Fibroblast of upper back skin (primary cell): Measurements from ENCODE around the gene CLCN2.
A peak's percentile ranks its signal among the peaks of the same experiment; 100 is the strongest.

Experiments
- DNase-seq: peaks from one replicate; pipeline ENCODE4 v3.0.0-alpha.2; 2013

Gene CLCN2

GRCh38 chr3:184358921-184359350 lies 2.5 kb downstream of the CLCN2 start:
- no peak for DNase-seq

- no peak for DNase-seq
These were observed 3.2 kb downstream of the CLCN2 start for GRCh38 chr3:184358124-184358767.

- DNase-seq: no peak
These were observed 3.9 kb downstream of the CLCN2 start for GRCh38 chr3:184357248-184358123.

GRCh38 chr3:184355261-184356040 lies 6.0 kb downstream of the CLCN2 start:
- no peak for DNase-seq

- DNase-seq: no peak
These were observed 6.7 kb downstream of the CLCN2 start for GRCh38 chr3:184354754-184355153.

- no peak for DNase-seq
These were observed 7.2 kb downstream of the CLCN2 start for GRCh38 chr3:184354121-184354728.

GRCh38 chr3:184353546-184353941 lies 7.9 kb downstream of the CLCN2 start:
- DNase-seq: no peak

GRCh38 chr3:184352897-184353545 lies 8.4 kb downstream of the CLCN2 start:
- DNase-seq: no peak

GRCh38 chr3:184352149-184352785 lies 9.1 kb downstream of the CLCN2 start:
- no peak for DNase-seq

- no peak for DNase-seq
These were observed 9.8 kb downstream of the CLCN2 start for GRCh38 chr3:184351511-184352148.

GRCh38 chr3:184350618-184351017 lies 10.8 kb downstream of the CLCN2 start:
- DNase-seq: no peak

GRCh38 chr3:184349563-184350470 lies 11.6 kb downstream of the CLCN2 start:
- no peak for DNase-seq

- no peak for DNase-seq
These were observed 13.4 kb downstream of the CLCN2 start for GRCh38 chr3:184348057-184348382.

- DNase-seq: peak; percentile 55
These were observed 13.9 kb downstream of the CLCN2 start for GRCh38 chr3:184347321-184348056.

- DNase-seq: no peak
These were observed 14.8 kb downstream of the CLCN2 start for GRCh38 chr3:184346480-184347190.

- DNase-seq: peak; percentile 46
These were observed 15.9 kb downstream of the CLCN2 start for GRCh38 chr3:184345317-184346144.

- DNase-seq: no peak
These were observed 16.7 kb downstream of the CLCN2 start for GRCh38 chr3:184344579-184345316.
